ENCODE data around the gene ENKUR. TPM values are rescaled to one million over a fixed set of nuclear protein-coding genes. Genes with fewer than 3 reads are reported as not detected.
A peak's percentile ranks its signal among the peaks of the same experiment; 100 is the strongest.

The ENKUR gene
- total RNA-seq, 1 experiment from 2014 or later, result 0.13 TPM

- ATAC-seq (no peak), DNase-seq (ENCODE audit: low read depth, low spot score) (no peak)
- in situ Hi-C loops (cut with HindIII; ENCODE audit: low pct_unique_long_range_greater_than_20kb, low sequenced_read_pairs), result no loop called here
- ChIA-PET POLR2A (no interaction called here), CTCF (no interaction called here)
- no peaks in the 10 kb centered on the region for H3K9me3 ChIP-seq (ENCODE audit: control insufficient read depth, insufficient read depth, low read depth, low read length)
- intact Hi-C loops (cut with micrococcal nuclease; ENCODE audit: unreplicated experiment), result no loop called here
- TF ChIP-seq SIN3A (IDR thresholded peaks at IDR 0.05; ENCODE audit: borderline replicate concordance, insufficient read depth, low read depth, low read length), result no peak
- no peak for TF ChIP-seq REST (IDR thresholded peaks at IDR 0.05; ENCODE audit: insufficient read depth in 1 of 2, low read depth in 2 of 2, low read length in 1 of 2)
- TF ChIP-seq CTCF (IDR thresholded peaks at IDR 0.05), result no peak
- TF ChIP-seq POLR2AphosphoS5 (IDR thresholded peaks at IDR 0.05; ENCODE audit: low read depth, low read length), result no peak
- TF ChIP-seq TCF7L2 (IDR thresholded peaks at IDR 0.05; ENCODE audit: low read depth, low read length), result no peak
- H3K4me1 ChIP-seq (ENCODE audit: control insufficient read depth, insufficient read depth, low read length), result peaks cover 3% of the 10 kb centered on the region
- no peaks in the 10 kb centered on the region for H3K36me3 ChIP-seq (ENCODE audit: control insufficient read depth, insufficient read depth, low read length)
- no TSS peak for BruUV-seq (replicated peaks)
- no peak overlapping the region for H3K27ac ChIP-seq (ENCODE audit: low read length)
- no peak overlapping the region for H3K4me3 ChIP-seq (ENCODE audit: low read depth in 2 of 2, low read length in 2 of 2)
- no peaks in the 10 kb centered on the region for H3K27me3 ChIP-seq (ENCODE audit: control insufficient read depth, insufficient read depth, low read length)
These were observed 52.4 kb downstream of the ENKUR start for GRCh38 chr10:24963521-24964041.

- Histone ChIP-seq H3K4me3 (ENCODE audit: low read depth in 2 of 2, low read length in 2 of 2) (no peak overlapping the region), H3K9me3 (ENCODE audit: control insufficient read depth, insufficient read depth, low read depth, low read length) (no peaks in the 10 kb centered on the region), H3K4me1 (ENCODE audit: control insufficient read depth, insufficient read depth, low read length) (peaks cover 8% of the 10 kb centered on the region), H3K27me3 (ENCODE audit: control insufficient read depth, insufficient read depth, low read length) (no peaks in the 10 kb centered on the region), H3K27ac (ENCODE audit: low read length) (no peak overlapping the region), H3K36me3 (ENCODE audit: control insufficient read depth, insufficient read depth, low read length) (no peaks in the 10 kb centered on the region)
- ATAC-seq (peak; percentile 63; the same call in 1 of the 2 replicates), DNase-seq (ENCODE audit: low read depth, low spot score) (no peak)
- no TSS peak for BruUV-seq (replicated peaks)
- in situ Hi-C loops (cut with HindIII; ENCODE audit: low pct_unique_long_range_greater_than_20kb, low sequenced_read_pairs) (no loop called here), intact Hi-C loops (cut with micrococcal nuclease; ENCODE audit: unreplicated experiment) (no loop called here)
- CTCF ChIA-PET, result no interaction called here
- TF ChIP-seq TCF7L2 (IDR thresholded peaks at IDR 0.05; ENCODE audit: low read depth, low read length) (no peak), REST (IDR thresholded peaks at IDR 0.05; ENCODE audit: insufficient read depth in 1 of 2, low read depth in 2 of 2, low read length in 1 of 2) (no peak), CTCF (IDR thresholded peaks at IDR 0.05) (no peak), POLR2AphosphoS5 (IDR thresholded peaks at IDR 0.05; ENCODE audit: low read depth, low read length) (no peak), SIN3A (IDR thresholded peaks at IDR 0.05; ENCODE audit: borderline replicate concordance, insufficient read depth, low read depth, low read length) (no peak)
- POLR2A ChIA-PET, result no interaction called here
These were observed 53.0 kb downstream of the ENKUR start for GRCh38 chr10:24962995-24963394.
